Fibroblast of lung (primary cell): Measurements from ENCODE around the gene MAST1. TPM values are rescaled to one million over a fixed set of nuclear protein-coding genes. Genes with fewer than 3 reads are reported as not detected.
A peak's percentile ranks its signal among the peaks of the same experiment; 100 is the strongest.

ENCODE experiments used
- DNase-seq, 2 donors: peaks; one replicate each; pipeline versions ENCODE4 v3.0.0 to v3.0.0-alpha.2; 2010; ENCODE audit warnings: low read depth in 2 of 2
- H2AFZ ChIP-seq: 2 replicates; pipeline ENCODE4 v1.5.1; 2012; ENCODE audit warnings: low read length, control low read depth, inconsistent platforms
- H3K27ac ChIP-seq: 2 replicates; pipeline ENCODE4 v1.5.1; 2011; ENCODE audit warnings: low read length, control low read depth; ENCODE audit not compliant: insufficient read depth
- H3K27me3 ChIP-seq: 2 replicates; pipeline ENCODE4 v1.5.1; 2011; ENCODE audit warnings: mild to moderate bottlenecking, low read length; ENCODE audit not compliant: control insufficient read depth, insufficient read depth
- H3K36me3 ChIP-seq: 2 replicates; pipeline ENCODE4 v1.5.1; 2011; ENCODE audit warnings: low read length; ENCODE audit not compliant: control insufficient read depth, insufficient read depth
- H3K4me1 ChIP-seq: 2 replicates; pipeline ENCODE4 v1.5.1; 2011; ENCODE audit warnings: low read length; ENCODE audit not compliant: control insufficient read depth, insufficient read depth; ENCODE audit errors: extremely low read depth
- H3K4me2 ChIP-seq: 2 replicates; pipeline ENCODE4 v1.5.1; 2011; ENCODE audit warnings: low read length, control low read depth; ENCODE audit not compliant: insufficient read depth; ENCODE audit errors: extremely low read depth
- H3K4me3 ChIP-seq, 4 experiments: fragments of 200-600 bp in 1 of 4; sonication (generic) in 1 of 4; replicated peaks in 1 of 4; 2 replicates each; pipeline ENCODE4 v1.5.1; 2011 to 2016; ENCODE audit warnings: low read length in 4 of 4, low read depth in 3 of 4, mild to moderate bottlenecking in 3 of 4, control low read depth in 2 of 4, inconsistent platforms in 1 of 4, mixed read lengths in 1 of 4; ENCODE audit not compliant: insufficient read depth in 1 of 4; ENCODE audit errors: control extremely low read depth in 1 of 4
- H3K79me2 ChIP-seq: 2 replicates; pipeline ENCODE4 v1.5.1; 2012; ENCODE audit warnings: mild to moderate bottlenecking, low read length, inconsistent platforms; ENCODE audit not compliant: control insufficient read depth, insufficient read depth
- H3K9ac ChIP-seq: 2 replicates; pipeline ENCODE4 v1.5.1; 2011; ENCODE audit warnings: mild to moderate bottlenecking, low read length, control low read depth; ENCODE audit not compliant: insufficient read depth
- H3K9me3 ChIP-seq: 2 replicates; pipeline ENCODE4 v1.5.1; 2012; ENCODE audit warnings: low read depth, low read length; ENCODE audit not compliant: control insufficient read depth, insufficient read depth
- H4K20me1 ChIP-seq: 2 replicates; pipeline ENCODE4 v1.5.1; 2011; ENCODE audit warnings: low read length; ENCODE audit not compliant: control insufficient read depth, insufficient read depth; ENCODE audit errors: extremely low read depth
- CTCF ChIP-seq, 2 donors: IDR thresholded peaks in 1 of 2; conservative IDR thresholded peaks in 1 of 2; 1 replicate in 1 of 2; 2 replicates in 1 of 2; pipeline ENCODE4 v1.5.1; 2011 to 2012; ENCODE audit warnings: low read length in 2 of 2, control low read depth in 1 of 2, inconsistent platforms in 1 of 2, low read depth in 1 of 2, mild to moderate bottlenecking in 1 of 2
- EZH2 ChIP-seq: IDR thresholded peaks from 2 replicates; pipeline ENCODE4 v1.5.1; 2012; ENCODE audit warnings: low read length, control low read depth, mild to moderate bottlenecking; ENCODE audit errors: missing control alignments
- polyA plus RNA-seq, 2 donors: library from polyadenylated mRNA; depleted of rRNA in 1 of 2; stranded (reverse) in 1 of 2; unstranded in 1 of 2; fragments of >200 nt; gene quantifications; 2 replicates each; pipeline ENCODE4 v1.2.1, GENCODE V29; 2011 to 2012; ENCODE audit warnings: missing spikeins in 1 of 2
- total RNA-seq: library from RNA; depleted of rRNA; stranded (reverse); fragments of >200 nt; gene quantifications from 2 replicates; pipeline ENCODE4 v1.2.1, GENCODE V29; 2014

MAST1 gene
- total and polyA plus RNA-seq, 2 donors (not counting 1 experiment from before 2014, with no cell fraction given): 0.30 to 1.3 TPM

DNA sequence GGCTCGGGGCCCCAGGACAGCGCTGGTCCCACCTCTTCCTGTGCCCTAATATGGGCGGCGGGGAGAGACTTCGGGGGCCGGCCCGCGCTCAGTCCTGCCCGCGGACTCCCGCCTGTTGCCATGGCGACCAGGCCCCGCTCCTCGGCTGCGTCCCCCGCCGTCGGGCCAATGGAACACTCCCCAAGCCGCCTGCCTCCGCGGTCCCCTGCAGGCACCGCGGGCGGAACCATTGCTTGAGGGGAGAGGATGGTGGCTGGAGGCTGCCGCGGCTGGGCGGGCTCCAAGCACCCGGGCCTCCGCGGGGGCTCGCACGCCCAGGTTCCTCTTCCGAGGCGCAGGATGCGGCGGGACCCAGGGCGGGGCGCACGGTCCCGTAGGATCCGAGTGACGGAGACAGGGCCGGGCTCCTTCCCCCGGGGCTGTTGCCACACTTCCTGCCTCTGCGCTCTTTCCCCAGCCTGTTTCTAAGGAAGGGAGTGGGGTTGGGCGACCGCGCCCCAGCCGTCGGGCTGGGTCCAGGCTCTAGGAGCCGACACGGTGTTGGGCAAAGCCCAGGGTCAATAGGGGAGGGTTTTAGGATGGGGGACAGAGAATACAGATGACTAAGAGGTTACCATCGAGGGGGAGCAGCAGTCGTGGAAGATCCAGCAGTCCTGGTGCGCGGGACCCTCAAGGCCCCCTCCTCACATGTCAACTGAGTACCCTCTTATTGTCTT lies 48.3 kb upstream of the MAST1 start:
- no peaks in the 10 kb centered on the region for H3K9me3 ChIP-seq

DNA sequence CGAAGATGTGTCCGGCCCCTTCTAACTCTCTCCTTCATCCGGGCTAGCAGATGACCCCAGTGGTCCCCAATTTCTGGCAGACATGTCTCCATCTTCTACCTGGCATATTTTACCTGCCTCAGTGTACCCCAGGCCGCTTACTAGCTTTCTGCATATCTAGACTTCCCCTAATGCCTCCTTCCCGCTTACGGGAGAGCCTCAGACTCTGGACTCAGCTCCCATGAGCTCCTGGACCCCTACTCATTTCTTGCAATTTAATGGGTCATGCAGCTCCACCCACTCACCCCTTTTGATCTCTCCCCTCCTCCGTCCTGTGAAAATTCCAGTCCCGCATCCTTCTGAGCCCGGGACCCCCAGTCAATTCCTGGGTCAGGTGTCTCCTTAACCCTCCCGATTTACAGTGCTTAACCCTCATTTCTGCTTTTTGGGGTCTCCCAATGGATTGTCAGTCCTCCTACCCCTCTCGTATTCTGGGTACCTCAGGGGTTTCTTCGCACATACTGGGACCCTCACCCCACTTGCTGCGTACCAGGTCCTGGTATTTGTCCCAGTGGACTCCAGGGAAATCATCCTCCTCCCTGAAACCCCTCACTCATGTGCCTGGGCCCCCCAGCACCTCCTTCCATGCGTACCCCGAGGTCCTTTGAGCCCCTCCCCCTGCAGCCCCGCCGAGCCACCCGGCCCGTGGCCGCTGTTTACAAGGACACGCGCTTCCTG lies 47.5 kb upstream of the MAST1 start:
- H2AFZ ChIP-seq: no peak overlapping the region
- peaks cover 24% of the 10 kb centered on the region for H3K4me1 ChIP-seq
- H4K20me1 ChIP-seq: no peaks in the 10 kb centered on the region
- H3K27ac ChIP-seq: peak overlapping the region; percentile 97
- no peak for DNase-seq
- peaks cover 2% of the 10 kb centered on the region for H3K36me3 ChIP-seq
- H3K27me3 ChIP-seq: no peaks in the 10 kb centered on the region
- H3K4me3 ChIP-seq: peak overlapping the region; percentile 1 to 96 (median 36)
- peak overlapping the region; percentile 97 for H3K4me2 ChIP-seq
- TF ChIP-seq EZH2: no peak
- no peaks in the 10 kb centered on the region for H3K9me3 ChIP-seq
- H3K79me2 ChIP-seq: peaks cover 20% of the 10 kb centered on the region
- peak overlapping the region; percentile 81 for H3K9ac ChIP-seq

More for the DNA sequence above, 48.3 kb upstream of the MAST1 start:
- Histone ChIP-seq H3K36me3 (peaks cover 2% of the 10 kb centered on the region), H3K4me2 (peak overlapping the region; percentile 97), H3K4me3 (peak overlapping the region; percentile 1 to 96 (median 36)), H3K4me1 (peaks cover 25% of the 10 kb centered on the region), H3K27ac (peak overlapping the region; percentile 97), H3K27me3 (no peaks in the 10 kb centered on the region), H3K79me2 (peaks cover 20% of the 10 kb centered on the region), H2AFZ (no peak overlapping the region), H3K9ac (peak overlapping the region; percentile 81), H4K20me1 (no peaks in the 10 kb centered on the region)
- TF ChIP-seq CTCF (conservative IDR thresholded peaks at IDR 0.05 in 1 of 2, IDR thresholded peaks at IDR 0.05 in 1 of 2; ENCODE audit: low read depth in 1 of 2, low read length in 2 of 2) (no peak), EZH2 (no peak)
- DNase-seq: peak; percentile 96

DNA sequence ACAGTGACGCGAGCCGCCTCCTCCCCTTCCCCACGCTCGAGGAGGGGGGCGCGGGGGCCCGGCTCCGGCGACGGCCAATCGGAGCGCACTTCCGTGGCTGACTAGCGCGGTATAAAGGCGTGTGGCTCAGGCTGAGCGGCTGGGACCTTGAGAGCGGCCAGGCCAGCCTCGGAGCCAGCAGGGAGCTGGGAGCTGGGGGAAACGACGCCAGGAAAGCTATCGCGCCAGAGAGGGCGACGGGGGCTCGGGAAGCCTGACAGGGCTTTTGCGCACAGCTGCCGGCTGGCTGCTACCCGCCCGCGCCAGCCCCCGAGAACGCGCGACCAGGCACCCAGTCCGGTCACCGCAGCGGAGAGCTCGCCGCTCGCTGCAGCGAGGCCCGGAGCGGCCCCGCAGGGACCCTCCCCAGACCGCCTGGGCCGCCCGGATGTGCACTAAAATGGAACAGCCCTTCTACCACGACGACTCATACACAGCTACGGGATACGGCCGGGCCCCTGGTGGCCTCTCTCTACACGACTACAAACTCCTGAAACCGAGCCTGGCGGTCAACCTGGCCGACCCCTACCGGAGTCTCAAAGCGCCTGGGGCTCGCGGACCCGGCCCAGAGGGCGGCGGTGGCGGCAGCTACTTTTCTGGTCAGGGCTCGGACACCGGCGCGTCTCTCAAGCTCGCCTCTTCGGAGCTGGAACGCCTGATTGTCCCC lies 46.8 kb upstream of the MAST1 start, which contains the start of gene JUNB:
TSS of gene JUNB (plus strand) at position 142 of the 706 bp plus-strand sequence. CDS start at position 428, 286 bp downstream.
- Histone ChIP-seq H3K36me3 (peaks cover 2% of the 10 kb centered on the region), H3K27me3 (no peaks in the 10 kb centered on the region), H3K27ac (peak within 1 kb of the TSS; percentile 97), H3K9me3 (no peaks in the 10 kb centered on the region), H3K4me1 (peaks cover 27% of the 10 kb centered on the region), H3K79me2 (peaks cover 20% of the 10 kb centered on the region), H2AFZ (no peak within 1 kb of the TSS), H3K4me2 (peak within 1 kb of the TSS; percentile 97), H4K20me1 (no peaks in the 10 kb centered on the region), H3K9ac (peak within 1 kb of the TSS; percentile 99), H3K4me3 (peak within 1 kb of the TSS; percentile 73 to 98 (median 94))
- no peak for TF ChIP-seq EZH2
- no peak for TF ChIP-seq CTCF (conservative IDR thresholded peaks at IDR 0.05 in 1 of 2, IDR thresholded peaks at IDR 0.05 in 1 of 2; ENCODE audit: low read depth in 1 of 2, low read length in 2 of 2)
- DNase-seq: peak; percentile 94 to 98
